DMS114 treated with DMSO at 0.1 percent for 48 hours (cell line): ENCODE data around the gene KLHL29.

Experiments
- DNase-seq: peaks from one replicate; lab custom pipeline; 2025; ENCODE audit not compliant: unreplicated experiment; lab: John Stamatoyannopoulos, UW

The KLHL29 gene

DNA sequence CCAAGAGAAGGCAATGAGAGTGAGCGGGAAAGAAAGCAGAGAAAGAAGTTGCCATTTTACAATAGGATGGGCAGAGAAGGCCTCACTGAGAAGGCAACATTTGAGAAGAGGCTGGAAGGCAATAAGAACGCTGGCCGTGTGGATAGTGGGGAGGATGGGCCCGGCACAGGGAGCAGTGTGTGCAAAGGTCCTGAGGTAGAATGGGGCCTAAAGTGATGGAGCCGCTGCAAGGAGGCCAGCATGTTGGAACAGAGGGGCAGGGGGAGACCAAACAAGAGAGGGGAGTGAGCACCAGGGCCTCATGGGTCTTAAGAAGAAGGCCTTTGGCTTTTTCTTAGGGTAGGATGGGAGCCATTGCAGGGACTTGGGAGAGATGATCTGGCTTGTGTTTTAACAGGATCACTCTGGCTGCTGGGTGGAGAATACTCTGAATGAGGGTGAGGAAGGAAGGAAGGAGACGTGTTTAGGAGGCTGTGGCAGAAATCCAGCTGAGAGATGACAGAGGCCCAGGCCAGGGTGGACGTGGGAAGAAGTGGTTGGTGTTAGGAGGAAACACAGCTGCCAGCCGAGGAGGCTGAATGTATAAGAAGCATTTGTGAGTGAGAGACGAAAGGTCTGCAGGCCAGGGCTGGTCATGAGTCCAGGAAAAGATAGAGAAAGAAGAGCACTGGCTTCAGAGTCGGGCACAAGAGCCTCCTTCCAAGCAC, 159.8 kb downstream of the KLHL29 start:
- no peak for DNase-seq

DNA sequence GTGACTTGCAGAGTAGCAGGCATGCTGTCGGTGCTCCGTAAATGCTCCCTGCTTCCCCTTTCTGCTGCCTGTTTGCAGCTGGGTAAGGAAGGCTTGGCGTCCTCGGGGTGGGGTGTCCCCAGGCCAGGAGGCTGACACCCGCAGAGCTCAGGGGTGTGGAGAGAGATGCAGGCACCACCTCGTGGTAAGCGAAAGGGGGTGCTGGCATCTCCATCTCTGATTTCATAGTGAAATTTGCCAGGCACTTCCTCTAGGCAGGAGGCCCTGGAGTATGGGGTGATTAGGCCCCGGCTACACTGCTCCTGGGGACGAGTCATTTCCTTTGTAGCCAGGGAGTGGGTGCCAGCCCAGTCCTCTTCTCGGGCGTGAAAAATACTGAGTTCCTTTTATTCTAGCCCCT, 160.4 kb downstream of the KLHL29 start:
- DNase-seq, result no peak

DNA sequence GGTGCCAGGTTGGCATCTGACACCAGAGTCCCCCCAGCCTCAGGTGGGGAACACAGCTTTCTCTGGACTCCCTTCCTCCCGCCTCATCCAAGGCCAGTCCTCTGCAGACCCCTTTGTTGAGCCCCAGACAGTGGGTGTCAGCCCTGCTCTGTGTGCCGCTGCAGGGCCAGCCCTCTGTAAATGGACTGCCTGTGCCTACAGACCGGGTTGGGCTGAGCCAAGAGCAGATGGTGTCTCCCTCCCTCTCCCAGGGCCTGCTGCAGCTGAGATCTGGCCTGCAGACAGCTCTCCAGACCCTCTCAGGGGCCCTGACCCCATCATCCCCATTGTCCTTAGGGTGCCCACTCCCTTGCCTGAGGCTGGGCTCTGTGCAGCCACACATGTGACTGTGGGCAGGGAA, 160.8 kb downstream of the KLHL29 start:
- DNase-seq, result no peak

DNA sequence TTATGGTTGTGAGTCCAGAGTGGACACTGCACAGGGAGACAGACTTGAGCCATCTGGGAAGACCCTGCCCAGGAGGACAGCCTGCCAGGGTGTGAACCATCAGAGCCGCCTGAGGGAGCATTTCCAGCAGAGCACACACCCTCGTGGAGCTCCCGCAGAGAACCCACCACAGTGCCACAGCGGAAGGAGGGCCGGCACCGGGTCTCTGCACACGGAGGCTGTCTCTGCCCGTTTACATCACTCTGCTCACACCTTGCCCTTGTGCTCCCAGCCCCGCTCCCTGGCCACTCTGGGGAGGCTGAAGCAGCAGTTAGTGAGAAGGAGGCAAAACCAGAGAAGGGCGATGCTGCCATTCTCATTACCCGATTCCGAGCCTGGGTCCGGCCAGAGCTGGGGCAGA, 161.9 kb downstream of the KLHL29 start:
- DNase-seq, result no peak

DNA sequence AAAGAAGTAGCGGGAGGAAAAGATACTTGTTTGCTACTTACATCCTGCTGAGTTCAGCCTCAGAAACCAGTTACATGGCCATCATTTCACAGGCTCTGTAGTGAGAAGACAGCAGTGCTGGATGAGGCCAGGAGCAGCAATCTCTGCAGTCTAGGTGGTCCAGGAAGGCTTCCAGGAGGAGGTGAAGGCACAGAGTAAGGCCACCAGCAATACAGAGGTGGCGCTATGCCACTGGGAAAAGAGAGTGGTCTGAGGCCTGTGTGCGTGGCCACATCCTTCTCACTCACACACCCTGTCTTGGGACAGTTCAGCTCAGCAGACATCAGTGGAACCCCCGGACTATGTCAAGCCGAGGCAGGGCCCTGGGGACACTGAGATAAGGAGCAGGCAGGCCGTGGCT, 162.7 kb downstream of the KLHL29 start:
- no peak for DNase-seq

DNA sequence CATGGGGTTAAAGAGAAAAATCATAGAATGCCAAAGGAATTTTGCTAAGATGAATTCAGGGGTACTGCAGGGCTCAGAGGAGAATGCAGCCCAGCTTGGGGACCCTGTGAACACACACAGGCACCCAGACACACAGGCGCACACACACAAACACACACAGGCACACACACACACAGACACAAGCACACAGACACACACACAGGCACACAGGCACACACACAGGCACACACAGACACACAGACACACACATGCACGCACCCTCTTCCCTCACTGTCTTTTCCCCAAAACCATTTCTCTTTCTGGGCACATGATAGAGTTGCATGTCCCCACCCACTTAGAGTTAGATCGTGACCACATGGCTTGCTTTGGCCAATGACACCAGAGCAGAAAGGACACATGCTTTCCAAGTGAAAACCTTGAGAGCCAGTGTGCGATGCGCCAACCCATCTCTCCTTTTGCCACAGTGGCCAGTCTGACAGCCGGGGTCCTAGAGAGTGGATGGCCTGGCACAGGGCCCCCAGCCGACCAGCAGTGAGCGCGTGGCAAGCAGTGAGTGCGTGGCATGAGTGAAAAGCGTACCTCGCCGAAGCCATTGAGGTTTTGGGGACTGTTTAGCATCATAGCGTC, 163.3 kb downstream of the KLHL29 start:
- no peak for DNase-seq

DNA sequence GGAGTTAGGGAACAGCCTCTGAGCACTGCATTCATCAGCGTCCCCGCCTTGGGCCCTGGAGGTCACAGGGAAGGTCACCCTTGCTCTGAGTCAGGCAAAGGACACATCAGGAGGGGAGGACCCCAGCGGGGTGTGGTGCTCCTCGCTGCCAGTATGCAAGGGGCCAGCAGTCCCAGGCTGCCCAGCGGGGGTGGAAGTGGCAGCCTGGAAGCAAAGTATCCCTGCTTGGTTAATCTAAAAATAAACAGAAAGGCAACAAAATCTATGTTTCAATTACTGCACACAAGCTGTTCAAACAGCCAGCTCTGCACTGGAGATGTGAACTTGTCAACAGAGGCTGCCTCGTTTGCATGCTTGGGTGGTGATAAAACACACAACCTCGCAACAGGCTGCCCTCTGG, 164.1 kb downstream of the KLHL29 start:
- DNase-seq, result no peak

DNA sequence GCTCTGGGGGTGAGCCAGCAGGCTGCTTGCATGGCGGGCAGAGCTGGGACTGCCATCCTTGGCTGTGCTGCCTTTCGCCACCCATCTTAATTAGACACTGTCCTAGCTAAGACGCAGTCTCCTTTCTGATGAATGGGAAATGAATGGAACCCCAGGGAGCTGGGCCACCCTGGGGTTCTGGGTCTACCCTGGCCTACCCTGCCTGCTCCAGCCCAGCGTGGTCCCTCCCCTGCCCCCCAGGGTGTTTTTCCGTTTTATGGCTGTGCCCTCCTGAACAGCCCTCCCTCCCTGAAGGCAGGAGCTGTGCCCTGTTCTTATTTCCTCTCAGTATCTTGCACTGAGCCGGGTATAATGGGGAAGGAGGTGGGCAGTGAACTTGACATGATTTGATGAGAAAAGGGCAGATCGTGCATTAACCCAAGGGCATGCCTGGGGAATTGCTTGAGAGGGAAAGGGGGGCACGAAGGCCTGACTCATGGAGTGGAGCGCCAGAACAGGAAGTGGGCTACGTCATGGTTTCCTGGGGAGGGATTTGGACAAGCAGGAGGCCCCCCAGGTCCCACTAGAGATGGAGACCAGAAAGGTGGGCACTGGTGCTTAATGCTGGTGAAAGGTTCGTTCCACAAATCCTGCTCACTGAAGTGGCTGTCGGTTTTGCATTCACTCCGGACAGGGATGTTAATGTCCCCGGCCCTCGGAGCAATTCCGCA, 165.0 kb downstream of the KLHL29 start:
- DNase-seq, result no peak

DNA sequence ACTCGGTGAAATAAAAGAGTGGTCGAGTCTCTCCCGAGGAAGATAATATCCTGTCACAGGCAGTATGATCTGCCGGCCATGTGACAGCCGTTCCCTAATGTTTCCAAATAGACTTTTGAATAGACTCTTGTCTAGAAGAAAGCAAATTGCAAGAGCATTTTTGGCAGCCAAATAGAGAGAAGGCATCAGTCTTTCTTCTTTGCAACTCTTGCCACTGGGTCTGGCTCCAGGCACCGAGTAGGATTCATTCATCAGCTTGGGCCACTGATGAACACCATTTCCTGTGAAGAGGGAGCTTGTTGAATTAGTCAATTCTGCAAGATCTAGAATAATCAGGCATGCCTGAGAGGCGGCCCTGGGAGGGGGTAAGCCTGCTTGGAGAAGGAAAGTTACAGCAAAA, 165.6 kb downstream of the KLHL29 start:
- DNase-seq, result no peak

DNA sequence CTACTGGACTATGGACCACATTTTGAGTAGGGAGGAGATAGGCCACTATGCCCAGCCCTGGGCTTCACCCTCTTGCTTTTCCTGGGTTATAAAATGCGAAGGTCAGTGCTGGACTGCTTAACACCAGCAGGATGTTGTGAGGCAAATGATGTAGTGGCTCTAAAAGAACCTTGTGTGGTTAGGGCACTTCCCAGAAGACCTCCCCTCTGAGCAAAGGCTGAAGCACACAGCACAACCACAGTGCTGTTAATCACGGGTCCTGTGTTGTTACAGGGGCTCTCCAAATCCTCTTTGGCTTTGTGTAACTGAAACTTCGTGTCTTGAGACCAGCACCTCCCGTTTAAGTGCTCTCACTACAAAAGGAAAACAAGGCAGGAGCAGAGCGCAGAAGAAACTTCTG, 166.9 kb downstream of the KLHL29 start:
- DNase-seq, result no peak

DNA sequence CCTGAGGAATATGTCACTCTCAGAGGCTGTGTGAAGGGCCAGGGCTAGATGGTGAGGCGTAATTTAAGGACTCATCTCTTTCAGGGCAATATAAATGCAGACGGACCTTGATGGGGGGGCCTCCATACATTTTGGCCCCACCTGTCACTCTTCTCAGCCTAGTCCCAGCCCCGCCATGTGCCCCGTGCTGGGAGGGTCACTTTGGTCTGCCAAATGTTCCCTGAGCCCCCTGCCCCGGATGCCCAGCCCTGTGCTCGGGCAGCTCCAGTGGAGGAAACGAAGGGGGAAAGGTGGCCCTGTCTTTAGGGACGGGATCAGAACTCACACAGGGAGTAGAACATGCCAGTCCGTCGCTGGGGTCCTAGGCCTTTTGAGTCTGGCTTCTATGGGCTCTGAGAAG, 168.6 kb downstream of the KLHL29 start:
- DNase-seq, result no peak

DNA sequence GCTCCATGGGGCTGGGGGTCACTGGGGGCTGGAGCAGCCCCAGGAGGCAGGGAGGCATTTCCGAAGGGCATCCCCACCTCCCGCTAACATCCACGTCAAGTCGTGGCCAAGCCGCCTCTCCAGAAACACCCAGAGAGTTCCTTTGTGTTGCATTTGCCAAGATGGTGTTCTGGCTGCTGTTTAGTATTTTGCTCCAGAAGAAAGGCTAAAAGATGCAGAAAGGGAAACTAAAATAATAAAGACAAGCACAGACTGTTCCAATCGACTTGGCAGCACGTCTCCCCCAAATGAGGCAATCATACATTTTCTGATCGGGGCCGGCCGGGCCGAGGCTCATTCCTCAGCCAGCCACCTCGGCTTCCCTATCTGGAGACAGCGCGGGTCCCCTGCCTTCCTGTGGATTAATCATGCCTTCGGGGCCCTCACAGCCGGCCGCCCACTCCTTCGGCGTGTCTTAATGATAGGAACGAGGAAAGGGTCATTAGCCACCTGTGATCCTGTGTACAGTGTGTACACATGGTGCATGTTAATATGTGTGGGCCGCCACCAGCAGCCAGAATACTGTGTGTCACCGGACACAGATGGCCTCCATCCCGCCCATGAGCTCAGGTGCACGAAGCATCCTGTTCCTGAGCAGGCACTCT, 169.2 kb downstream of the KLHL29 start:
- DNase-seq, result no peak

DNA sequence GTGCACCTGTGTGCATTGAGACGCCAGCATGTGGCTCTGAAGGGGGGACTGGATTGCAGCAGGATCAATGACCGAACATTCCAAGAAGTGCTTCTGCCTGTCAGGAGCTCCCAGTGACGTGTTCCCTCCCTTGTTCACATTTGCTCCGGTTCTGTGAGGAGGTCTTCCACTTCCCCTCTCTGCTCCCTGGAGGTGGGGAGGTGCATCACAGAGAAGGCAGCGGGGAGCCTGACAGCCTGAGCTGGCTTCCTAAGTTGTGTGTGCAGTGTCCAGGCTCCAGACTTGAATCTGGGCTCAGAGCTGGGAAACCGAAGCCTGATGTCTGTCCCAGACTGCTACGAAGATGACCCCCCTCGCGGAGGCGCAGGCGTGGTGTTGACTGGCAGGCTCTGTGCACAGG, 171.0 kb downstream of the KLHL29 start:
- no peak for DNase-seq

DNA sequence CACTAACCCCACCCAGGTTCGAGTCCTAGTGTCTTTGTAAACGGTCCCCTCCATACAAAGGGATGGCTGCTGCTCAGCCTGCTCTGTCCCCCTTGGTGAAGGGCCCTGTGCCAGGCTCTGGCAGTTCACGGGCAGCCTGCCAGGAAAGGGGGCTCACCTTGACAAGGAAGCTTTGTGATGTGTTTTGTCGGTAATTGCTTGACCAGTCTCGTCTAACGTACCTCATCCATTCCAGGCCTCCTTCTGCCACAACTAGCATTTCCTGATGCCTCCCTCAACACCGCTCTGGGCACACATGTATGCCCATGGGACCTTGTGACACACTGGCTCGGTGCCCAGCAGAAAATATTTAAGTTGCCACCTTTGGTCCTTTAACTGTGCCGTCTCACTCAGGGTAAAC, 171.9 kb downstream of the KLHL29 start:
- no peak for DNase-seq

DNA sequence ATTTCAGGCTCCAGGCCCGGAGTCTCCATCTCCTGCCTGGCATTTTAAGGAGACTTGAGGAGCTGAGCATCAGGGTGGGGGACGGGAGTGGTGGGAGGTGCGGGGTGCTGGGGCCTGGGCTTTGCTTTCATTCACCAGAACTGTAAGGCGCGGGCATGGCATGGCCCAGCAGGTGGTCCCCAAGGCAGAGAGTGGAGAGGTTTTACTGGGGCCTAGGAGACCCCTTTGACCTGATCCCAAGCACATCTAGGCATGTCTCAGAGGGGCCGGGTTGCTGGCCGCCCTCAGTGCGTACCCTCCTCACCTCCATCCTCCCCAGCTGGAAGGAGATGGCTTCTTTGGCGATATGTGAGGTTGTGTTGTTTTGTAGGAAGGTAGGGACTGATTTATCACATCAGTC, 172.5 kb downstream of the KLHL29 start:
- no peak for DNase-seq

DNA sequence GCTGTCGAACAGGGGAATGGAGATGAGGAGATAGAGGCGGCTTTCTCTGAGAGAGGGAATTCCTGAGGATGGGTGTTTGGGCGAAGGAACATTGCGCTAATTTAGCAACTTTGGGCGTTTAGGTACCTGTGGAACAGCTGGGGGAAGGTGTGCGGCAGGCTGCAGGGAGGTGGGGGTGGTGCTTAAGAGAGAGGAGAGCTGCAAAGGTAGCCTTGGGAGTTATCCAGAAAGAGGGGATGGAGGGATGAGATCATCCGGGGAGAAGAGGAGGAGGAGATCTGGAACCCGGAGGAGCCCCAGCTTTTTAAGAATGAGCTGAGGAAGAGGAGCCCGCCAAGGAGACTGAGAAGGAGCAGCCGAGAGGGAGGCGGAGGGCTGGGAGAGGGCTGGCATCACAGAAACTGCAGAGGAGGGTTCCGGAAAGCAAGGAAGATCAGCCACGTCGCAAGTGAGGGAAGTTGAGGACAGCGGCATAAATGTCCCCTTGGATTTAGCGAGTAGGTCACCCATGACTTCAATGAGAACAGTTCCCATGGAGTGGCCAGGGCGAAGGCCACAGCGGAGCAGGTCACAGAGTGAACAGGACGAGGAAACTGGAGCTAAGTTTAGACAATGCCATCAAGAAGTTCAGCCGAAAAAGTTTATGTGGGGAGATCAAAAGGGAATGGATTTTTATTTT, 174.7 kb downstream of the KLHL29 start:
- DNase-seq, result no peak

DNA sequence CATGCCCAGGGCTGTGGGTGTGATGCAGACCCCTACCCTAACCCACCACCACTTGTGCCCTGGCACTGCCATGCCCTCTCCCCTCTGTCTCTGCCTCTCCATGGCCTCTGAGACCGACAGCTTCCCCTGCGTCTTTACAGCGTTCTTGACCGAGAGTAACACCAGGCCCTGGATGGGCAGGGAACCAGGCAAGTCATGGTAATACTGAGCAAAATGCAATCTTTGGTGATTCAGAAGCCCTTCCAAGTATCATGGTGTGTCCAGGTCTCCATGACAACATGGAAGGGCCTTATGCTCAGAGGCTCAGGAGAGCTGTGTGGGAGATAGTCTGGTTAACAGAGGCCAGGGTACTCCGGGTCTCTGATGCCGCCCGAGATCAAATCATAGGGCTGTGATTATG, 176.1 kb downstream of the KLHL29 start:
- no peak for DNase-seq

DNA sequence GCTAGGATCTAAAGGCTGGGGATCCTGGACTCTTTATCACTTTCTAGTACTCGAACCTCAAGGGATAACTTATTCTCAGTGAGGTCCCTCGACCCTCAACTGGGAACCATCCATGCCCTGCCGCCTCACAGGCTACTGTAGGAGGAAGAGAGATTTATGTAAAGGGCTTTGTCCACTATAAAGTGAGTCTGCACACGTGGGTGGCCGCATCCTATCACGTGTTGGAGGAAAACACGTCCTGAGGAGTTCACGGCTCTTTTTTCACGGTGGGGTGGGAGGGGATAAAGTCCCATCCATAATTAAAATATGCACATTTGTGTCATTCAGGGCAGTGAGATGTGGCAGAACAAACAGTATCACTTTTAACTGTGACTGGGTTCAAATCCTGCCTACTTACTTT, 176.6 kb downstream of the KLHL29 start:
- DNase-seq, result no peak

DNA sequence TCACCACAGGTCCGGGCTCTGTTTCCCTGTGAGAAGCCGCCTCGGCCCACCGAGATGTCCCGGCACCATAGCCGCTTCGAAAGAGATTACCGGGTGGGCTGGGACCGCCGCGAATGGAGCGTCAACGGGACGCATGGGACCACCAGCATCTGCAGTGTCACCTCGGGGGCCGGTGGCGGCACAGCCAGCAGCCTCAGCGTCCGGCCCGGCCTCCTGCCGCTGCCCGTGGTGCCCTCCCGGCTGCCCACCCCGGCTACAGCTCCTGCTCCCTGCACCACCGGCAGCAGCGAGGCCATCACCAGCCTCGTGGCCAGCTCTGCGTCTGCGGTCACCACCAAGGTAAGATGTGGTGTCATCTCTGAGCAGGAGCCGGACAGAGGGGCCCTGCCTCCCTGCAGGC, 177.2 kb downstream of the KLHL29 start:
- DNase-seq, result no peak

DNA sequence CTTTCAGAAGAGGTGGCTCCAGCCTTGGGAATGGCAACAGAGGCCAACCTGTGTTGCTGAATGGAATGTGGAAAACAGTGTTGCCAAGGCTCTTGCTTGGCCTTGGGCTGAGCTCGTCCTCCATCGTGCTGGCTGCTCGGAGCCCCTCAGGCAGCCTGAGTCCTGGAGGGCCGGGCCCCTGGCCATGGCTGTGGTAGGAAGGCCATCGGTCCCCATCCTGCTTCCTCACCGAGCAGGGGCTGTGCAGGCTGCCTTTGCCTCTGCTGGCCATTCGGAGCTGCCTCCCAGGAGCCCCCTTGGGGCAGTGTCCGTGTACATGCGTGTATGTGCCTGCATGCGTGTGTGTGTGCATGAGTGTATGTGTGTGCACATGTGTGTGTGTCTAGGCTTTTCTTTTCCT, 178.2 kb downstream of the KLHL29 start:
- DNase-seq, result no peak
